PC-9 (cell line): Measurements from ENCODE around the gene EMP1. TPM values are rescaled to one million over a fixed set of nuclear protein-coding genes. Genes with fewer than 3 reads are reported as not detected.

Experiments used
- BruUV-seq: library from RNA; stranded (reverse); fragments of 400-500 nt; replicated peaks from 2 replicates; lab custom pipeline; 2021; lab: Mats Ljungman, UMichigan
- CTCF ChIA-PET: fragments of 300-600 bp; sonication (Branson Sonifier 250); formaldehyde crosslinking; loops from one replicate; lab custom pipeline; 2022; ENCODE audit warnings: antibody characterized with exemption; lab: Charles Lee
- POLR2A ChIA-PET: fragments of 300-600 bp; sonication (Branson Sonifier 250); formaldehyde crosslinking; loops from one replicate; lab custom pipeline; 2022; ENCODE audit warnings: antibody characterized with exemption; ENCODE audit not compliant: unreplicated experiment; lab: Charles Lee
- DNase-seq, 2 experiments: peaks; one replicate each; pipeline versions ENCODE4 v3.0.0 to v3.0.0-alpha.2; 2015 to 2022; ENCODE audit warnings: mixed read lengths in 1 of 2
- H2AFZ ChIP-seq: fragments of 200-600 bp; sonication (generic); 2 replicates; pipeline ENCODE4 v1.8.1; 2017; ENCODE audit warnings: antibody characterized with exemption
- H3F3A ChIP-seq: fragments of 200-600 bp; sonication (generic); 2 replicates; pipeline ENCODE4 v1.8.1; 2017; ENCODE audit warnings: antibody characterized with exemption, mild to moderate bottlenecking, low read depth; ENCODE audit not compliant: insufficient read depth
- H3K27ac ChIP-seq: fragments of 200-600 bp; sonication (generic); 2 replicates; pipeline ENCODE4 v1.6.1; 2016; ENCODE audit warnings: mixed run types
- H3K27me3 ChIP-seq: fragments of 200-600 bp; sonication (generic); 2 replicates; pipeline ENCODE4 v1.6.1; 2016; ENCODE audit warnings: low read depth, mixed run types; ENCODE audit not compliant: insufficient read depth
- H3K36me3 ChIP-seq: fragments of 200-600 bp; sonication (generic); 2 replicates; pipeline ENCODE4 v1.6.1; 2016; ENCODE audit warnings: low read depth, mixed run types
- H3K4me1 ChIP-seq: fragments of 200-600 bp; sonication (generic); replicated peaks from 2 replicates; pipeline ENCODE4 v1.6.1; 2016; ENCODE audit warnings: mixed run types; ENCODE audit not compliant: insufficient read depth
- H3K4me2 ChIP-seq: fragments of 200-600 bp; sonication (generic); 2 replicates; pipeline ENCODE4 v1.6.1; 2017; ENCODE audit warnings: mixed run types
- H3K4me3 ChIP-seq: fragments of 200-600 bp; sonication (generic); 2 replicates; pipeline ENCODE4 v1.6.1; 2016; ENCODE audit warnings: mixed run types
- H3K79me2 ChIP-seq: fragments of 200-600 bp; sonication (generic); 2 replicates; pipeline ENCODE4 v1.6.1; 2017; ENCODE audit warnings: low read depth, mixed run types
- H3K9me2 ChIP-seq: fragments of 200-600 bp; sonication (generic); 2 replicates; pipeline ENCODE4 v1.8.1; 2017; ENCODE audit warnings: mild to moderate bottlenecking; ENCODE audit not compliant: insufficient read depth
- H3K9me3 ChIP-seq: fragments of 200-600 bp; sonication (generic); 2 replicates; pipeline ENCODE4 v1.8.1; 2016; ENCODE audit warnings: low read depth; ENCODE audit not compliant: insufficient read depth
- H4K20me1 ChIP-seq: fragments of 200-600 bp; sonication (generic); 2 replicates; pipeline ENCODE4 v1.8.1; 2017; ENCODE audit not compliant: insufficient read depth
- CTCF ChIP-seq: fragments of 200-600 bp; sonication (generic); conservative IDR thresholded peaks from 2 replicates; pipeline ENCODE4 v1.6.1; 2017; ENCODE audit warnings: mixed run types, antibody characterized with exemption, mild to moderate bottlenecking, moderate library complexity
- EZH2 ChIP-seq: fragments of 200-600 bp; sonication (generic); IDR thresholded peaks from 2 replicates; pipeline ENCODE4 v1.8.0; 2017; ENCODE audit warnings: antibody characterized with exemption, low read depth
- intact Hi-C: fragments of 100-400 bp; cut with micrococcal nuclease; formaldehyde crosslinking; loops from one replicate; pipeline ENCODE4 v1.10.0; 2022; ENCODE audit not compliant: unreplicated experiment
- total RNA-seq: library from RNA; stranded (reverse); gene quantifications from 2 replicates; pipeline ENCODE4 v1.2.3, GENCODE V29; 2021

EMP1 gene
- total RNA-seq, 1 experiment from 2014 or later, result 909 TPM

- TF ChIP-seq CTCF, result no peak
- no peak for TF ChIP-seq EZH2
- ChIA-PET POLR2A (interaction anchor here (0.5 to 2.9 kb wide), 23 partner anchors 8 to 1598 kb away, joined by 3 to 81 read pairs (median 4); partner anchors contain the start of gene EMP1), CTCF (interaction anchor here (1.6 kb wide), 1 partner anchor 38 kb away, joined by 6 read pairs; no protein-coding TSS in a partner anchor)
- intact Hi-C loops, result loop anchor here (1.0 to 10.0 kb wide), 8 partner anchors 8 to 448 kb away; partner anchors contain the start of gene EMP1
- Histone ChIP-seq H3K4me3 (peak overlapping the region; percentile 37; the same call in 1 of the 2 replicates), H3K4me1 (peaks cover 100% of the 10 kb centered on the region), H3F3A (peaks cover 57% of the 10 kb centered on the region), H3K36me3 (no peaks in the 10 kb centered on the region), H3K4me2 (peak overlapping the region; percentile 77), H3K79me2 (no peaks in the 10 kb centered on the region), H4K20me1 (no peaks in the 10 kb centered on the region), H3K27ac (peak overlapping the region; percentile 99), H3K9me3 (no peaks in the 10 kb centered on the region), H3K9me2 (no peaks in the 10 kb centered on the region), H2AFZ (no peak overlapping the region), H3K27me3 (no peaks in the 10 kb centered on the region)
- BruUV-seq, result TSS peak; percentile 81
- DNase-seq, result peak; percentile 93 to 97
Measured at GRCh38 chr12:13173012-13173932, 23.3 kb upstream of the EMP1 start.

GRCh38 chr12:13175499-13175898 lies 21.0 kb upstream of the EMP1 start:
- ChIA-PET CTCF (interaction anchor here (0.8 to 1.4 kb wide), 2 partner anchors 27 to 77 kb away, joined by 4 to 7 read pairs; no protein-coding TSS in a partner anchor), POLR2A (interaction anchor here (0.5 to 1.2 kb wide), 13 partner anchors 20 to 372 kb away, joined by 3 to 19 read pairs (median 5); partner anchors contain the start of gene EMP1)
- H3K79me2 ChIP-seq, result no peaks in the 10 kb centered on the region
- peak overlapping the region; percentile 99 for H3K27ac ChIP-seq
- H4K20me1 ChIP-seq, result no peaks in the 10 kb centered on the region
- no peak overlapping the region for H2AFZ ChIP-seq
- no peaks in the 10 kb centered on the region for H3K9me3 ChIP-seq
- H3K27me3 ChIP-seq, result no peaks in the 10 kb centered on the region
- peak overlapping the region; percentile 61 for H3K4me2 ChIP-seq
- TF ChIP-seq CTCF (no peak), EZH2 (no peak)
- H3F3A ChIP-seq, result peaks cover 77% of the 10 kb centered on the region
- no peak overlapping the region for H3K4me3 ChIP-seq
- H3K9me2 ChIP-seq, result no peaks in the 10 kb centered on the region
- no peaks in the 10 kb centered on the region for H3K36me3 ChIP-seq
- BruUV-seq, result no TSS peak
- peak; percentile 72 to 96 for DNase-seq
- intact Hi-C loops, result loop anchor here (10.0 kb wide), 1 partner anchor 451 kb away; no protein-coding TSS in a partner anchor
- peaks cover 96% of the 10 kb centered on the region for H3K4me1 ChIP-seq

DNA sequence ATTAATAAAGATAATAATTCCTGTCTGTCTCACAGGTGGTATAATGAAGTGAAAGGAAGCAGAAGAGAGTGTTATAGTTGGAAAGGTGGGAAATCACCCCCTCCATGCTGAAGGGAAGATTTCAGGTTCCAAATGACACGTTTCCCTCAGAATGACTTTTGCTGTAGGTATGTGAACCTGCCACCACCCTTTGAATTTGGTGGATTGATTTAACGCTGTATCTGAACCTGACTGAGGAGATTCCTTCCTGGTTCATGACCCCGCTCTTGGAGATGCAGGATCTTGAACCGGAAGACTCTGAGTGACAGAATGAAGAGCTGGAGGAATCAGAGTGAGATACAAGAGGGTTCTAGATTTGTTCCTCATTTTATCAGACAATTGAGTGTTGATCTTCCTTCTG lies 20.3 kb upstream of the EMP1 start:
- Histone ChIP-seq H3F3A (peaks cover 75% of the 10 kb centered on the region), H4K20me1 (no peaks in the 10 kb centered on the region), H3K27me3 (no peaks in the 10 kb centered on the region), H3K36me3 (no peaks in the 10 kb centered on the region), H3K4me1 (peaks cover 95% of the 10 kb centered on the region), H3K27ac (peak overlapping the region; percentile 99), H2AFZ (no peak overlapping the region), H3K9me2 (no peaks in the 10 kb centered on the region), H3K4me2 (peak overlapping the region; percentile 61), H3K9me3 (no peaks in the 10 kb centered on the region), H3K79me2 (no peaks in the 10 kb centered on the region), H3K4me3 (no peak overlapping the region)
- POLR2A ChIA-PET, result interaction anchor here (0.6 to 1.1 kb wide), 5 partner anchors 20 to 212 kb away, joined by 3 to 13 read pairs (median 6); partner anchors contain the start of gene EMP1
- intact Hi-C loops, result loop anchor here (10.0 kb wide), 1 partner anchor 451 kb away; no protein-coding TSS in a partner anchor
- no peak; the same call in 1 of the 2 replicates for TF ChIP-seq CTCF
- CTCF ChIA-PET, result no interaction called here
- no TSS peak for BruUV-seq
- peak in 1 of 2 experiments; percentile 92 for DNase-seq
